PC-3 (cell line): Measurements from ENCODE around the gene LIG4. TPM values are rescaled to one million over a fixed set of nuclear protein-coding genes. Genes with fewer than 3 reads are reported as not detected.

Experiments used
- ATAC-seq: fragments of 200-7000 bp; cut with Tn5 transposase; 2 replicates; pipeline ENCODE4 v1.9.1; 2020; ENCODE audit warnings: mild to moderate bottlenecking, moderate library complexity
- BruUV-seq: library from RNA; stranded (reverse); fragments of 400-500 nt; replicated peaks from 2 replicates; lab custom pipeline; 2021; lab: Mats Ljungman, UMichigan
- CTCF ChIA-PET: fragments of 300-600 bp; sonication (Branson Sonifier 250); formaldehyde crosslinking; loops from one replicate; lab custom pipeline; 2022; ENCODE audit warnings: antibody characterized with exemption; lab: Charles Lee
- POLR2A ChIA-PET: fragments of 300-600 bp; sonication (Branson Sonifier 250); formaldehyde crosslinking; loops from one replicate; lab custom pipeline; 2022; ENCODE audit warnings: antibody characterized with exemption; ENCODE audit not compliant: unreplicated experiment; lab: Charles Lee
- DNase-seq: peaks from one replicate; pipeline ENCODE4 v3.0.0-alpha.2; 2015
- H2AFZ ChIP-seq: fragments of 300-600 bp; sonication (generic); 2 replicates; pipeline ENCODE4 v1.6.0; 2016; ENCODE audit warnings: antibody characterized with exemption, low read length
- H3F3A ChIP-seq: fragments of 300-600 bp; sonication (generic); one replicate; pipeline ENCODE4 v1.6.0; 2017; ENCODE audit warnings: antibody characterized with exemption, low read length, control low read depth, mild to moderate bottlenecking; ENCODE audit not compliant: unreplicated experiment
- H3K27ac ChIP-seq: fragments of 300-600 bp; sonication (generic); 2 replicates; pipeline ENCODE4 v1.5.1; 2016; ENCODE audit warnings: mild to moderate bottlenecking, low read length
- H3K27me3 ChIP-seq: fragments of 300-600 bp; sonication (generic); 2 replicates; pipeline ENCODE4 v1.6.1; 2016; ENCODE audit warnings: low read length, mixed read lengths
- H3K36me3 ChIP-seq: fragments of 300-600 bp; sonication (generic); 2 replicates; pipeline ENCODE4 v1.6.1; 2016; ENCODE audit warnings: low read depth, mixed run types, low read length, mixed read lengths
- H3K4me1 ChIP-seq: fragments of 300-600 bp; sonication (generic); 2 replicates; pipeline ENCODE4 v1.5.1; 2016; ENCODE audit warnings: low read length; ENCODE audit not compliant: insufficient read depth
- H3K4me2 ChIP-seq: fragments of 300-600 bp; sonication (generic); 2 replicates; pipeline ENCODE4 v1.6.0; 2016; ENCODE audit warnings: low read length
- H3K4me3 ChIP-seq: fragments of 300-600 bp; sonication (generic); 2 replicates; pipeline ENCODE4 v1.5.1; 2016; ENCODE audit warnings: mild to moderate bottlenecking, low read length, mixed read lengths
- H3K79me2 ChIP-seq: fragments of 300-600 bp; sonication (generic); 2 replicates; pipeline ENCODE4 v1.6.1; 2017; ENCODE audit warnings: low read length, mixed read lengths
- H3K9ac ChIP-seq: fragments of 300-600 bp; sonication (generic); 2 replicates; pipeline ENCODE4 v1.6.0; 2016; ENCODE audit warnings: mild to moderate bottlenecking, low read length
- H3K9me2 ChIP-seq: fragments of 300-600 bp; sonication (generic); replicated peaks from 2 replicates; pipeline ENCODE4 v1.6.1; 2016; ENCODE audit warnings: mixed run types, low read length, mixed read lengths
- H3K9me3 ChIP-seq: fragments of 300-600 bp; sonication (generic); 2 replicates; pipeline ENCODE4 v1.6.1; 2016; ENCODE audit warnings: low read length, mixed read lengths
- H4K20me1 ChIP-seq: fragments of 300-600 bp; sonication (generic); 2 replicates; pipeline ENCODE4 v1.6.1; 2016; ENCODE audit warnings: low read length, mixed read lengths
- EZH2 ChIP-seq: fragments of 300-600 bp; sonication (generic); IDR thresholded peaks from one replicate; pipeline ENCODE4 v1.6.1; 2017; ENCODE audit warnings: antibody characterized with exemption, mild to moderate bottlenecking, low read length; ENCODE audit not compliant: unreplicated experiment
- EZH2phosphoT487 ChIP-seq: fragments of 300-600 bp; sonication (generic); IDR thresholded peaks from 2 replicates; pipeline ENCODE4 v1.6.1; 2018; ENCODE audit warnings: mild to moderate bottlenecking, antibody characterized with exemption, low read length, borderline replicate concordance
- intact Hi-C: fragments of 100-400 bp; cut with micrococcal nuclease; formaldehyde crosslinking; loops from 2 replicates; pipeline ENCODE4 v1.9.0; 2023
- total RNA-seq: library from RNA; depleted of rRNA; stranded (reverse); fragments of >200 nt; gene quantifications from 2 replicates; pipeline ENCODE4 v1.2.3, GENCODE V29; 2014
- TF ChIP-seq, protein P1 (sequence below): fragments of 300-600 bp; sonication (generic); conservative IDR thresholded peaks from 2 replicates; pipeline ENCODE4 v1.5.1; 2017; ENCODE audit warnings: antibody characterized with exemption, low read depth, mild to moderate bottlenecking, low read length

LIG4 gene
- total RNA-seq, 1 experiment from 2014 or later: 5.4 TPM

DNA sequence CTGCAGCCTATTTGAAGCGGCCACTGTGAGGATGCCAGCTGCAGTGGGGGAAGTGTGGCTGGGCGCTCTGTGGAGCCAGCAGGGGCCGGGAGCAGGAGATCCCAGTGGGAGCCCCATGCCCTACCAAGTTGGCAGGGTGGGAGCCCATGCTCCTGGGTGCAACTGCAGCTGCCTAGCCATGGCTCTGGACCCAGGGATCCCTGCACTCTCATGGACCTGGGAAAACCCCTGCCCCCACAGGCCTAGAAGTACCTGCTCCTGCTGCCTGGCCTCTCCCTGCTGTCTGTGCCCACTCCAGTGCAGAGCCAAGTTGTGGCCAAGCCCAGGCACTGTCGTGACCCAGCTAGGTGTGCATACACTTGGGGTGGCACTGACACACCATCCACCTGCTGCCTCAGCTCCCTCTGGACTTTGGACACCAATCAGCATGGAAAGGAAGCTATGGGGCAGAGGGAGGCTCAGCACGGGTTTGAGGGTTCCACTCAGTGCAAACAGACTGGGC is 20.9 kb downstream of the LIG4 start:
- Histone ChIP-seq H3K4me2 (no peak overlapping the region), H4K20me1 (no peaks in the 10 kb centered on the region), H3F3A (no peaks in the 10 kb centered on the region), H3K36me3 (no peaks in the 10 kb centered on the region), H2AFZ (no peak overlapping the region), H3K79me2 (no peaks in the 10 kb centered on the region), H3K27me3 (peaks cover 3% of the 10 kb centered on the region; the same call in 1 of the 2 replicates), H3K9ac (no peak overlapping the region), H3K4me1 (no peaks in the 10 kb centered on the region), H3K9me2 (no peaks in the 10 kb centered on the region), H3K27ac (no peak overlapping the region), H3K4me3 (no peak overlapping the region), H3K9me3 (no peaks in the 10 kb centered on the region)
- TF ChIP-seq, protein P1, sequence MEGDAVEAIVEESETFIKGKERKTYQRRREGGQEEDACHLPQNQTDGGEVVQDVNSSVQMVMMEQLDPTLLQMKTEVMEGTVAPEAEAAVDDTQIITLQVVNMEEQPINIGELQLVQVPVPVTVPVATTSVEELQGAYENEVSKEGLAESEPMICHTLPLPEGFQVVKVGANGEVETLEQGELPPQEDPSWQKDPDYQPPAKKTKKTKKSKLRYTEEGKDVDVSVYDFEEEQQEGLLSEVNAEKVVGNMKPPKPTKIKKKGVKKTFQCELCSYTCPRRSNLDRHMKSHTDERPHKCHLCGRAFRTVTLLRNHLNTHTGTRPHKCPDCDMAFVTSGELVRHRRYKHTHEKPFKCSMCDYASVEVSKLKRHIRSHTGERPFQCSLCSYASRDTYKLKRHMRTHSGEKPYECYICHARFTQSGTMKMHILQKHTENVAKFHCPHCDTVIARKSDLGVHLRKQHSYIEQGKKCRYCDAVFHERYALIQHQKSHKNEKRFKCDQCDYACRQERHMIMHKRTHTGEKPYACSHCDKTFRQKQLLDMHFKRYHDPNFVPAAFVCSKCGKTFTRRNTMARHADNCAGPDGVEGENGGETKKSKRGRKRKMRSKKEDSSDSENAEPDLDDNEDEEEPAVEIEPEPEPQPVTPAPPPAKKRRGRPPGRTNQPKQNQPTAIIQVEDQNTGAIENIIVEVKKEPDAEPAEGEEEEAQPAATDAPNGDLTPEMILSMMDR: no peak
- TF ChIP-seq EZH2phosphoT487 (no peak), EZH2 (no peak)
- no peak for ATAC-seq
- intact Hi-C loops: no loop called here
- no TSS peak for BruUV-seq
- no peak for DNase-seq
- ChIA-PET POLR2A (no interaction called here), CTCF (no interaction called here)

DNA sequence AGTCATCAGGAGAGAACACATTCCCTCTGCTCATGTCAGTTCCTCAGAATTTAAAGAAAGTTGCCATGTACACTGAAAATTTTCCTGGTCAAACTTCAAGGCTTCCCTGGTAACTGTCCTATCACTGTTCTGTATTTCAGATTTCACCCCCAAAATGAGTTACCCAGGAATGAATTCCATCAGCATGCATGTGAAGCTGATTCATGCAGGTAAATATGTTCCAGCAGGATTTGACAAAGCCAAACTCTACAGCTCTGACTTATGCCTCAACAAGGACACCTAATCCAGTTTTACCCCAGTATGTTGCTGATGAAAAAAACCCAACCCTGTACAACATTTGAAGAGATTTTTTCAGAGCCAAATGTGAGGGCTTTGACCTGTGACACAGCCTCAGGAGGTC is 21.5 kb downstream of the LIG4 start:
- Histone ChIP-seq H3K27me3 (peaks cover 3% of the 10 kb centered on the region; the same call in 1 of the 2 replicates), H3K9me2 (no peaks in the 10 kb centered on the region), H3K4me1 (no peaks in the 10 kb centered on the region), H3K4me3 (no peak overlapping the region), H3F3A (no peaks in the 10 kb centered on the region), H4K20me1 (no peaks in the 10 kb centered on the region), H3K4me2 (no peak overlapping the region), H3K36me3 (no peaks in the 10 kb centered on the region), H3K9me3 (no peaks in the 10 kb centered on the region), H2AFZ (no peak overlapping the region), H3K27ac (no peak overlapping the region), H3K9ac (no peak overlapping the region), H3K79me2 (no peaks in the 10 kb centered on the region)
- ATAC-seq (no peak), DNase-seq (peak; percentile 26)
- BruUV-seq: no TSS peak
- ChIA-PET POLR2A (no interaction called here), CTCF (no interaction called here)
- intact Hi-C loops: no loop called here
- TF ChIP-seq EZH2phosphoT487 (no peak), EZH2 (no peak)
- TF ChIP-seq, protein P1: no peak

DNA sequence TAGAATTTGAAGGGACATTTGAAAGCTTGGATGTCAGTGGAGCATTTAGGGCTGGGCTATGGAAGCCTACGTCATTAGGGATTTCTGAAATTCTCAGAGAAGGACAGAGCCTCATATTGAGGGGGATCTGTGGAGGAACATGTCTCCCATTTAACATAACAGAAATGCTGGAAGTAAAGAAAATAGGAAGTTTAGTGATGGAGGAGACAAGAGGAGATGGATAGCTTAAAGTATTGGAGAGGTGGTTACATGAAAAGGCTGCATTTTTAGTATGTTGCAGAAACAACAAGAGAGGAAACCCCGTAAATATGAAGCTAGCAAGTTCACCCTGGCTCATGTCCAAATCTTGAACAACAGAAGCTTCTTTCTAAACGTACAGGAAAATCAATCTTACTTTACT is 24.4 kb downstream of the LIG4 start:
- Histone ChIP-seq H3K9ac (no peak overlapping the region), H3K9me3 (no peaks in the 10 kb centered on the region), H3K4me1 (no peaks in the 10 kb centered on the region), H3K27me3 (peaks cover 22% of the 10 kb centered on the region; the same call in 1 of the 2 replicates), H3K4me3 (no peak overlapping the region), H4K20me1 (no peaks in the 10 kb centered on the region), H3K4me2 (no peak overlapping the region), H3F3A (no peaks in the 10 kb centered on the region), H3K9me2 (no peaks in the 10 kb centered on the region), H2AFZ (no peak overlapping the region), H3K27ac (no peak overlapping the region), H3K79me2 (no peaks in the 10 kb centered on the region), H3K36me3 (no peaks in the 10 kb centered on the region)
- no peak for ATAC-seq
- ChIA-PET POLR2A (no interaction called here), CTCF (no interaction called here)
- intact Hi-C loops: no loop called here
- DNase-seq: no peak
- no TSS peak for BruUV-seq
- no peak for TF ChIP-seq EZH2phosphoT487
- TF ChIP-seq, protein P1: no peak
- TF ChIP-seq EZH2: no peak
